HCT116 (cell line): ENCODE results near the gene TAL1.

ENCODE experiments used
- EZH2 ChIP-seq: fragments of 200-600 bp; sonication (generic); IDR thresholded peaks from 2 replicates; pipeline ENCODE4 v1.6.1; 2017; ENCODE audit warnings: antibody characterized with exemption, mixed run types
- EZH2phosphoT487 ChIP-seq: fragments of 200-600 bp; IDR thresholded peaks from 2 replicates; pipeline ENCODE4 v1.6.1; 2018; ENCODE audit warnings: antibody characterized with exemption, borderline replicate concordance
- MAX ChIP-seq: IDR thresholded peaks from 2 replicates; pipeline ENCODE4 v1.6.1; 2012
- POLR2A ChIP-seq: IDR thresholded peaks from 2 replicates; pipeline ENCODE4 v1.7.0; 2011; ENCODE audit warnings: borderline replicate concordance; ENCODE audit not compliant: insufficient read depth, insufficient read length; ENCODE audit errors: extremely low read depth
- POLR2AphosphoS5 ChIP-seq: IDR thresholded peaks from 2 replicates; pipeline ENCODE4 v1.6.1; 2011; ENCODE audit warnings: mild to moderate bottlenecking, low read depth, low read length, moderate library complexity
- RAD21 ChIP-seq: IDR thresholded peaks from 2 replicates; pipeline ENCODE4 v1.6.1; 2012; ENCODE audit warnings: low read depth, mild to moderate bottlenecking
- SIN3A ChIP-seq: IDR thresholded peaks from 2 replicates; pipeline ENCODE4 v1.6.1; 2012; ENCODE audit warnings: low read depth
- SP1 ChIP-seq: IDR thresholded peaks from 2 replicates; pipeline ENCODE4 v1.6.1; 2012; ENCODE audit warnings: low read depth
- TCF7L2 ChIP-seq: IDR thresholded peaks from 2 replicates; pipeline ENCODE4 v1.7.0; 2011; ENCODE audit warnings: borderline replicate concordance, inconsistent platforms; ENCODE audit not compliant: insufficient read depth, insufficient read length; ENCODE audit errors: extremely low read depth
- YY1 ChIP-seq: IDR thresholded peaks from 2 replicates; pipeline ENCODE4 v1.6.1; 2011; ENCODE audit warnings: low read length, low read depth, moderate library complexity, mild to moderate bottlenecking; ENCODE audit not compliant: insufficient replicate concordance; ENCODE audit errors: extremely low read depth
- ZBTB33 ChIP-seq: IDR thresholded peaks from 2 replicates; pipeline ENCODE4 v1.6.1; 2011; ENCODE audit warnings: mild to moderate bottlenecking, low read length, moderate library complexity; ENCODE audit not compliant: insufficient replicate concordance; ENCODE audit errors: extremely low read depth
- ZNF274 ChIP-seq: fragments of 200-500 bp; sonication (Bioruptor generic); IDR thresholded peaks from 2 replicates; pipeline ENCODE4 v1.6.1; 2014; ENCODE audit warnings: mild to moderate bottlenecking, low read depth, low read length, inconsistent platforms
- TF ChIP-seq, protein P1 (sequence below), 3 experiments: fragments of 200-600 bp in 1 of 3; sonication (generic) in 1 of 3; IDR thresholded peaks in 2 of 3; conservative IDR thresholded peaks in 1 of 3; 2 replicates each; pipeline ENCODE4 v1.5.1; 2012 to 2017; ENCODE audit warnings: low read depth in 2 of 3, low read length in 2 of 3, antibody characterized with exemption in 1 of 3, borderline replicate concordance in 1 of 3, control low read depth in 1 of 3, mild to moderate bottlenecking in 1 of 3, mixed read lengths in 1 of 3, mixed run types in 1 of 3, moderate library complexity in 1 of 3; ENCODE audit not compliant: insufficient read depth in 1 of 3
- TF ChIP-seq, protein P2 (sequence below): IDR thresholded peaks from 2 replicates; pipeline ENCODE4 v1.6.1; 2012; ENCODE audit warnings: low read depth

GRCh38 chr1:47222476-47222875 is 9.5 kb downstream of the TAL1 start:
- TF ChIP-seq, protein P1, sequence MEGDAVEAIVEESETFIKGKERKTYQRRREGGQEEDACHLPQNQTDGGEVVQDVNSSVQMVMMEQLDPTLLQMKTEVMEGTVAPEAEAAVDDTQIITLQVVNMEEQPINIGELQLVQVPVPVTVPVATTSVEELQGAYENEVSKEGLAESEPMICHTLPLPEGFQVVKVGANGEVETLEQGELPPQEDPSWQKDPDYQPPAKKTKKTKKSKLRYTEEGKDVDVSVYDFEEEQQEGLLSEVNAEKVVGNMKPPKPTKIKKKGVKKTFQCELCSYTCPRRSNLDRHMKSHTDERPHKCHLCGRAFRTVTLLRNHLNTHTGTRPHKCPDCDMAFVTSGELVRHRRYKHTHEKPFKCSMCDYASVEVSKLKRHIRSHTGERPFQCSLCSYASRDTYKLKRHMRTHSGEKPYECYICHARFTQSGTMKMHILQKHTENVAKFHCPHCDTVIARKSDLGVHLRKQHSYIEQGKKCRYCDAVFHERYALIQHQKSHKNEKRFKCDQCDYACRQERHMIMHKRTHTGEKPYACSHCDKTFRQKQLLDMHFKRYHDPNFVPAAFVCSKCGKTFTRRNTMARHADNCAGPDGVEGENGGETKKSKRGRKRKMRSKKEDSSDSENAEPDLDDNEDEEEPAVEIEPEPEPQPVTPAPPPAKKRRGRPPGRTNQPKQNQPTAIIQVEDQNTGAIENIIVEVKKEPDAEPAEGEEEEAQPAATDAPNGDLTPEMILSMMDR (IDR thresholded peaks at IDR 0.05 in 2 of 3, conservative IDR thresholded peaks at IDR 0.05 in 1 of 3; ENCODE audit: borderline replicate concordance in 1 of 3, insufficient read depth in 1 of 3, low read depth in 2 of 3, low read length in 2 of 3): no peak
- TF ChIP-seq POLR2A (no peak), TCF7L2 (no peak), SP1 (no peak), YY1 (no peak), RAD21 (no peak), EZH2phosphoT487 (no peak), SIN3A (no peak), ZBTB33 (no peak), EZH2 (no peak), POLR2AphosphoS5 (no peak), MAX (no peak), ZNF274 (no peak)
- TF ChIP-seq, protein P2, sequence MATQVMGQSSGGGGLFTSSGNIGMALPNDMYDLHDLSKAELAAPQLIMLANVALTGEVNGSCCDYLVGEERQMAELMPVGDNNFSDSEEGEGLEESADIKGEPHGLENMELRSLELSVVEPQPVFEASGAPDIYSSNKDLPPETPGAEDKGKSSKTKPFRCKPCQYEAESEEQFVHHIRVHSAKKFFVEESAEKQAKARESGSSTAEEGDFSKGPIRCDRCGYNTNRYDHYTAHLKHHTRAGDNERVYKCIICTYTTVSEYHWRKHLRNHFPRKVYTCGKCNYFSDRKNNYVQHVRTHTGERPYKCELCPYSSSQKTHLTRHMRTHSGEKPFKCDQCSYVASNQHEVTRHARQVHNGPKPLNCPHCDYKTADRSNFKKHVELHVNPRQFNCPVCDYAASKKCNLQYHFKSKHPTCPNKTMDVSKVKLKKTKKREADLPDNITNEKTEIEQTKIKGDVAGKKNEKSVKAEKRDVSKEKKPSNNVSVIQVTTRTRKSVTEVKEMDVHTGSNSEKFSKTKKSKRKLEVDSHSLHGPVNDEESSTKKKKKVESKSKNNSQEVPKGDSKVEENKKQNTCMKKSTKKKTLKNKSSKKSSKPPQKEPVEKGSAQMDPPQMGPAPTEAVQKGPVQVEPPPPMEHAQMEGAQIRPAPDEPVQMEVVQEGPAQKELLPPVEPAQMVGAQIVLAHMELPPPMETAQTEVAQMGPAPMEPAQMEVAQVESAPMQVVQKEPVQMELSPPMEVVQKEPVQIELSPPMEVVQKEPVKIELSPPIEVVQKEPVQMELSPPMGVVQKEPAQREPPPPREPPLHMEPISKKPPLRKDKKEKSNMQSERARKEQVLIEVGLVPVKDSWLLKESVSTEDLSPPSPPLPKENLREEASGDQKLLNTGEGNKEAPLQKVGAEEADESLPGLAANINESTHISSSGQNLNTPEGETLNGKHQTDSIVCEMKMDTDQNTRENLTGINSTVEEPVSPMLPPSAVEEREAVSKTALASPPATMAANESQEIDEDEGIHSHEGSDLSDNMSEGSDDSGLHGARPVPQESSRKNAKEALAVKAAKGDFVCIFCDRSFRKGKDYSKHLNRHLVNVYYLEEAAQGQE: no peak
